ENCODE results near the gene TOR1A.
"Not testable (repeated sequence)": the region's sequence is repeated elsewhere in the genome, so short reads cannot be mapped to it uniquely, and the experiment has no call there.

The TOR1A gene

GRCh38 chr9:129822898-129823541 lies 916 bp downstream of the TOR1A start:
- DNase-seq (ENCODE audit: low read depth) = peak; percentile 8

- no peak for DNase-seq (ENCODE audit: low read depth)
Observed at GRCh38 chr9:129816501-129817435, 7.2 kb downstream of the TOR1A start.

GRCh38 chr9:129815278-129815677 lies 8.7 kb downstream of the TOR1A start:
- no peak for DNase-seq (ENCODE audit: low read depth)

- no peak for DNase-seq (ENCODE audit: low read depth)
Observed at GRCh38 chr9:129814432-129815223, 9.3 kb downstream of the TOR1A start.

- DNase-seq (ENCODE audit: low read depth) = no peak
Observed at GRCh38 chr9:129813661-129814060, 10.3 kb downstream of the TOR1A start.

- no peak for DNase-seq (ENCODE audit: low read depth)
Observed at GRCh38 chr9:129812385-129812784, 11.6 kb downstream of the TOR1A start.

GRCh38 chr9:129811967-129812363 lies 12.0 kb downstream of the TOR1A start:
- DNase-seq (ENCODE audit: low read depth) = no peak

- DNase-seq (ENCODE audit: low read depth) = no peak
Observed at GRCh38 chr9:129810788-129811187, 13.1 kb downstream of the TOR1A start.

- no peak for DNase-seq (ENCODE audit: low read depth)
Observed at GRCh38 chr9:129810116-129810515, 13.8 kb downstream of the TOR1A start.

- DNase-seq (ENCODE audit: low read depth) = no peak
Observed at GRCh38 chr9:129809346-129809745, 14.6 kb downstream of the TOR1A start.

- DNase-seq (ENCODE audit: low read depth) = no peak
Observed at GRCh38 chr9:129806061-129806460, 17.9 kb downstream of the TOR1A start.

- no peak for DNase-seq (ENCODE audit: low read depth)
Observed at GRCh38 chr9:129803676-129804060, 20.3 kb downstream of the TOR1A start.

- DNase-seq (ENCODE audit: low read depth) = peak; percentile 89
Observed at GRCh38 chr9:129802833-129803675, 20.9 kb downstream of the TOR1A start, which contains the start of gene TOR1B. TSS of gene TOR1B (plus strand) at chr9:129803184. CDS start at chr9:129803213, 29 bp downstream.

- no peak for DNase-seq (ENCODE audit: low read depth)
Observed at GRCh38 chr9:129801504-129801903, 22.4 kb downstream of the TOR1A start.

GRCh38 chr9:129798973-129799372 lies 25.0 kb downstream of the TOR1A start:
- DNase-seq (ENCODE audit: low read depth) = no peak

GRCh38 chr9:129796029-129796428 lies 27.9 kb downstream of the TOR1A start:
- not testable (repeated sequence) for DNase-seq (ENCODE audit: low read depth)

- no peak for DNase-seq (ENCODE audit: low read depth)
Observed at GRCh38 chr9:129794549-129794948, 29.4 kb downstream of the TOR1A start.

GRCh38 chr9:129786481-129786880 lies 37.5 kb downstream of the TOR1A start:
- DNase-seq (ENCODE audit: low read depth) = no peak

GRCh38 chr9:129785866-129786265 lies 38.1 kb downstream of the TOR1A start:
- no peak for DNase-seq (ENCODE audit: low read depth)

- DNase-seq (ENCODE audit: low read depth) = not testable (repeated sequence)
Observed at GRCh38 chr9:129784970-129785369, 39.0 kb downstream of the TOR1A start.

Measured in fibroblast of the conjunctiva (primary cell).